ENCODE data around the gene TTC21A.

The TTC21A gene

DNA sequence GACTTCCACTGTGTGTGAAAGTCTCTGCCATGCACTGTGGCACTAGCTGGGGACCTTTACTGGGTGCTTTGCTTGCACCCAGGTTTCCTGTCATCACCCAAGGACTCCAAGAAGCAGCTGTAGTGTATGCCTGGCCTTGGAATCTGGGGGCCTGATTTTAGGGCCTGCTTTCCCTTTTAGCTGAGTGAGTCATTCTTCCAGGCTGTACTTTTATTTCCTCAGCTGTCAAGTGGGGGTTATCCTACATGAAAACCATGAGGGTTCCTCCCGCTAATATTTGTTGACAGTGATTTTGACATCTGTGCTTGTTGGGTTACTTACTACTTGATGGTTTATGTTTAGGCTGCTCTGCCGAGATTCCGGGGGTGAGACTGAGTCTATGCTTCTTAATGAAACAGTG is 18.6 kb upstream of the TTC21A start:
- H3K4me3 ChIP-seq (replicated peaks; ENCODE audit: low read depth, low read length) = no peak overlapping the region
- no peak for DNase-seq (ENCODE audit: extremely low read depth, low read depth)
- no peak for TF ChIP-seq CTCF (IDR thresholded peaks at IDR 0.05; ENCODE audit: low read depth, low read length, missing control alignments)

- TF ChIP-seq CTCF (IDR thresholded peaks at IDR 0.05; ENCODE audit: low read depth, low read length, missing control alignments) = no peak
- no peak for DNase-seq (ENCODE audit: extremely low read depth, low read depth)
Observed at GRCh38 chr3:39090922-39091321, 16.6 kb upstream of the TTC21A start.

GRCh38 chr3:39094851-39095677 is 12.4 kb upstream of the TTC21A start:
- H3K4me3 ChIP-seq (replicated peaks; ENCODE audit: low read depth, low read length) = no peak overlapping the region
- no peak for DNase-seq (ENCODE audit: extremely low read depth, low read depth)
- no peak for TF ChIP-seq CTCF (IDR thresholded peaks at IDR 0.05; ENCODE audit: low read depth, low read length, missing control alignments)

More at GRCh38 chr3:39090922-39091321, 16.6 kb upstream of the TTC21A start:
- H3K4me3 ChIP-seq (replicated peaks; ENCODE audit: low read depth, low read length) = no peak overlapping the region

DNA sequence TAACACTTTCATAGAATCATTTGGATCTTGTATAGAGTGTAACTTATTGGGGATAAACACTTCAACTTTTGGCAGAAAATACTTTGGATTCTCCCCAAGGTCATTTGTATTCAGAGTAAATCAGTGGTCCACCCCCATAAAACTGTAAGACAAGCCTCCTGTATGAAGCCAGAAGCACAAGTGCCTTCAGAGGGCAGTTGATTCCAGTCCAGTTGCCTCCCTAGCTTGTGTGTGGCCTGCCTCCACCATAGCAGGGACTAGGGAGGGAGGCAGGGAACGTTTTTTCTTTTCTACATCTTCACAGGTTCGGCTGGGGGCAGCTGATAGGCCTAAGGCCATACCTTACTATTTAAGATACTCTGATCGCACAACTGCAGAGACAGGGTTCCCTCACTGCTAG is 11.7 kb upstream of the TTC21A start:
- no peak overlapping the region for H3K4me3 ChIP-seq (replicated peaks; ENCODE audit: low read depth, low read length)
- no peak for TF ChIP-seq CTCF (IDR thresholded peaks at IDR 0.05; ENCODE audit: low read depth, low read length, missing control alignments)
- DNase-seq (ENCODE audit: extremely low read depth, low read depth) = no peak

- no peak for DNase-seq (ENCODE audit: extremely low read depth, low read depth)
- TF ChIP-seq CTCF (IDR thresholded peaks at IDR 0.05; ENCODE audit: low read depth, low read length, missing control alignments) = no peak
Observed at GRCh38 chr3:39096775-39097174, 10.7 kb upstream of the TTC21A start.

GRCh38 chr3:39097716-39098472 is 9.6 kb upstream of the TTC21A start:
- no peak for DNase-seq (ENCODE audit: extremely low read depth, low read depth)
- TF ChIP-seq CTCF (IDR thresholded peaks at IDR 0.05; ENCODE audit: low read depth, low read length, missing control alignments) = no peak
- no peak overlapping the region for H3K4me3 ChIP-seq (replicated peaks; ENCODE audit: low read depth, low read length)

More at GRCh38 chr3:39096775-39097174, 10.7 kb upstream of the TTC21A start:
- H3K4me3 ChIP-seq (replicated peaks; ENCODE audit: low read depth, low read length) = no peak overlapping the region
